Calu3 (cell line): Measurements from ENCODE around the gene FGF14. TPM values are rescaled to one million over a fixed set of nuclear protein-coding genes. Genes with fewer than 3 reads are reported as not detected.

Experiments
- BruUV-seq: library from RNA; stranded (reverse); fragments of 400-500 nt; replicated peaks from 2 replicates; lab custom pipeline; 2021; lab: Mats Ljungman, UMichigan
- CTCF ChIA-PET: fragments of 300-600 bp; sonication (Branson Sonifier 250); formaldehyde crosslinking; loops from one replicate; lab custom pipeline; 2022; ENCODE audit warnings: antibody characterized with exemption; lab: Charles Lee
- DNase-seq: peaks from one replicate; pipeline ENCODE4 v3.0.0; 2022
- H3K27ac Mint-ChIP-seq: one replicate; pipeline ENCODE4 v1.8.0; 2022; ENCODE audit warnings: mixed read lengths; ENCODE audit not compliant: unreplicated experiment
- H3K27me3 Mint-ChIP-seq: one replicate; pipeline ENCODE4 v1.8.0; 2022; ENCODE audit warnings: mixed read lengths; ENCODE audit not compliant: unreplicated experiment
- H3K36me3 Mint-ChIP-seq: one replicate; pipeline ENCODE4 v1.8.0; 2022; ENCODE audit warnings: mild to moderate bottlenecking, moderate library complexity, mixed read lengths; ENCODE audit not compliant: insufficient read depth, unreplicated experiment
- H3K4me1 Mint-ChIP-seq: one replicate; pipeline ENCODE4 v1.8.0; 2022; ENCODE audit warnings: mild to moderate bottlenecking, low read depth, mixed read lengths; ENCODE audit not compliant: unreplicated experiment
- H3K4me3 Mint-ChIP-seq: one replicate; pipeline ENCODE4 v1.8.0; 2022; ENCODE audit warnings: mild to moderate bottlenecking, low read depth, moderate library complexity, mixed read lengths; ENCODE audit not compliant: unreplicated experiment
- H3K9me3 Mint-ChIP-seq: one replicate; pipeline ENCODE4 v1.8.0; 2022; ENCODE audit warnings: low read depth, mixed read lengths; ENCODE audit not compliant: unreplicated experiment
- CTCF ChIP-seq: fragments of 200-600 bp; IDR thresholded peaks from one replicate; pipeline ENCODE4 v1.8.0; 2022; ENCODE audit warnings: antibody characterized with exemption; ENCODE audit not compliant: unreplicated experiment
- intact Hi-C: fragments of 100-400 bp; cut with micrococcal nuclease; formaldehyde crosslinking; loops from one replicate; pipeline ENCODE4 v1.10.0; 2022; ENCODE audit not compliant: unreplicated experiment
- total RNA-seq: library from RNA; stranded (reverse); gene quantifications from 2 replicates; pipeline ENCODE4 v1.2.3, GENCODE V29; 2022

The FGF14 gene
- total RNA-seq, 1 experiment from 2014 or later, result 0.21 TPM

GRCh38 chr13:102197193-102197592 is 204.7 kb downstream of the FGF14 start:
- H3K27ac Mint-ChIP-seq, result no peak overlapping the region
- H3K4me1 Mint-ChIP-seq, result peaks cover 10% of the 10 kb centered on the region
- H3K27me3 Mint-ChIP-seq, result no peaks in the 10 kb centered on the region
- H3K4me3 Mint-ChIP-seq, result no peak overlapping the region
- intact Hi-C loops, result loop anchor here (5.0 to 10.0 kb wide), 2 partner anchors 260 to 358 kb away; no protein-coding TSS in a partner anchor
- DNase-seq, result peak; percentile 6
- CTCF ChIA-PET, result interaction anchor here (0.8 to 1.0 kb wide), 3 partner anchors 196 to 359 kb away, joined by 3 read pairs; no protein-coding TSS in a partner anchor
- no peaks in the 10 kb centered on the region for H3K36me3 Mint-ChIP-seq
- TF ChIP-seq CTCF, result no peak
- no peaks in the 10 kb centered on the region for H3K9me3 Mint-ChIP-seq
- BruUV-seq, result no TSS peak

- Mint-ChIP-seq H3K4me1 (peaks cover 12% of the 10 kb centered on the region), H3K27me3 (no peaks in the 10 kb centered on the region), H3K36me3 (no peaks in the 10 kb centered on the region), H3K4me3 (no peak overlapping the region), H3K27ac (no peak overlapping the region), H3K9me3 (no peaks in the 10 kb centered on the region)
- intact Hi-C loops, result loop anchor here (5.0 to 10.0 kb wide), 2 partner anchors 261 to 359 kb away; no protein-coding TSS in a partner anchor
- CTCF ChIA-PET, result no interaction called here
- no TSS peak for BruUV-seq
- DNase-seq, result no peak
- TF ChIP-seq CTCF, result no peak
These were observed 206.0 kb downstream of the FGF14 start for GRCh38 chr13:102195566-102196462.

- BruUV-seq, result no TSS peak
- intact Hi-C loops, result loop anchor here (10.0 kb wide), 1 partner anchor 362 kb away; no protein-coding TSS in a partner anchor
- no peak overlapping the region for H3K4me3 Mint-ChIP-seq
- H3K27me3 Mint-ChIP-seq, result no peaks in the 10 kb centered on the region
- CTCF ChIA-PET, result no interaction called here
- TF ChIP-seq CTCF, result no peak
- DNase-seq, result no peak
- no peak overlapping the region for H3K27ac Mint-ChIP-seq
- peaks cover 12% of the 10 kb centered on the region for H3K4me1 Mint-ChIP-seq
- H3K9me3 Mint-ChIP-seq, result peaks cover 6% of the 10 kb centered on the region
- no peaks in the 10 kb centered on the region for H3K36me3 Mint-ChIP-seq
These were observed 209.0 kb downstream of the FGF14 start for GRCh38 chr13:102192858-102193257.

GRCh38 chr13:102191951-102192502 is 209.8 kb downstream of the FGF14 start:
- Mint-ChIP-seq H3K4me3 (no peak overlapping the region), H3K9me3 (peaks cover 6% of the 10 kb centered on the region), H3K36me3 (no peaks in the 10 kb centered on the region), H3K27ac (no peak overlapping the region), H3K4me1 (peaks cover 12% of the 10 kb centered on the region), H3K27me3 (no peaks in the 10 kb centered on the region)
- CTCF ChIA-PET, result no interaction called here
- no peak for DNase-seq
- intact Hi-C loops, result loop anchor here (10.0 kb wide), 1 partner anchor 363 kb away; no protein-coding TSS in a partner anchor
- no peak for TF ChIP-seq CTCF
- no TSS peak for BruUV-seq
